ENCODE data around the gene SUSD1.

DNA sequence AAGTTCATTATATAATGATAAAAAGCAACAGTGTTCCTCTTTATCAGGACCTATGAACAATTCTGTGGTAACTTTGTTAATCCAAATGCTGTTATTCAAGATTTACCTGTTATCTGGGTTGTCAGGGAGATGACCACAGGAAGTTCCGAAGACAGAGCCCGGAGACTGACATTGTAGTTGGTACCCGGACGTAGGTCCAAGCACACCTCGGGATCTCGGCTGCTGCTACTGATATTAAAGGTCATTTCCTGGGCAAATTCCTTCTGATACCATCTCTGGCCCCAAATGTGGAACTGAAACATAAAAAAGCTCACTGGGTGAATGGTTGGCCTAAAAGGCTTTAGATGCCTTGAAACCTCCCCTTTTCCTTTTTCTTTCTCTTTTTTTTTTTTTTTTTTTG is 96.7 kb downstream of the SUSD1 start:
- TF ChIP-seq CTCF (IDR thresholded peaks at IDR 0.05; ENCODE audit: poor library complexity) (no peak), EZH2 (IDR thresholded peaks at IDR 0.05; ENCODE audit: borderline replicate concordance) (no peak)
